OCI-LY7 (cell line): ENCODE measurements around the gene EBLN2.

Experiments used
- CTCF ChIP-seq: fragments of 200-600 bp; sonication (generic); conservative IDR thresholded peaks from 2 replicates; pipeline ENCODE4 v1.5.1; 2014; ENCODE audit warnings: mild to moderate bottlenecking, antibody characterized with exemption, low read length, moderate library complexity, mixed read lengths
- EZH2phosphoT487 ChIP-seq: fragments of 200-600 bp; sonication (generic); IDR thresholded peaks from 2 replicates; pipeline ENCODE4 v1.6.1; 2018; ENCODE audit warnings: low read depth, borderline replicate concordance, mild to moderate bottlenecking, mixed run types, antibody characterized with exemption, low read length, moderate library complexity, mixed read lengths

- TF ChIP-seq CTCF (no peak), EZH2phosphoT487 (no peak)
These were observed 34.7 kb downstream of the EBLN2 start for GRCh38 chr3:73096169-73096568.
